SKM-1 (cell line): Measurements from ENCODE around the gene IGSF10.
"Not testable (repeated sequence)": the region's sequence is repeated elsewhere in the genome, so short reads cannot be mapped to it uniquely, and the experiment has no call there.

Source experiments
- DNase-seq: peaks from one replicate; lab custom pipeline; 2025; ENCODE audit not compliant: unreplicated experiment; lab: John Stamatoyannopoulos, UW

The IGSF10 gene, protein sequence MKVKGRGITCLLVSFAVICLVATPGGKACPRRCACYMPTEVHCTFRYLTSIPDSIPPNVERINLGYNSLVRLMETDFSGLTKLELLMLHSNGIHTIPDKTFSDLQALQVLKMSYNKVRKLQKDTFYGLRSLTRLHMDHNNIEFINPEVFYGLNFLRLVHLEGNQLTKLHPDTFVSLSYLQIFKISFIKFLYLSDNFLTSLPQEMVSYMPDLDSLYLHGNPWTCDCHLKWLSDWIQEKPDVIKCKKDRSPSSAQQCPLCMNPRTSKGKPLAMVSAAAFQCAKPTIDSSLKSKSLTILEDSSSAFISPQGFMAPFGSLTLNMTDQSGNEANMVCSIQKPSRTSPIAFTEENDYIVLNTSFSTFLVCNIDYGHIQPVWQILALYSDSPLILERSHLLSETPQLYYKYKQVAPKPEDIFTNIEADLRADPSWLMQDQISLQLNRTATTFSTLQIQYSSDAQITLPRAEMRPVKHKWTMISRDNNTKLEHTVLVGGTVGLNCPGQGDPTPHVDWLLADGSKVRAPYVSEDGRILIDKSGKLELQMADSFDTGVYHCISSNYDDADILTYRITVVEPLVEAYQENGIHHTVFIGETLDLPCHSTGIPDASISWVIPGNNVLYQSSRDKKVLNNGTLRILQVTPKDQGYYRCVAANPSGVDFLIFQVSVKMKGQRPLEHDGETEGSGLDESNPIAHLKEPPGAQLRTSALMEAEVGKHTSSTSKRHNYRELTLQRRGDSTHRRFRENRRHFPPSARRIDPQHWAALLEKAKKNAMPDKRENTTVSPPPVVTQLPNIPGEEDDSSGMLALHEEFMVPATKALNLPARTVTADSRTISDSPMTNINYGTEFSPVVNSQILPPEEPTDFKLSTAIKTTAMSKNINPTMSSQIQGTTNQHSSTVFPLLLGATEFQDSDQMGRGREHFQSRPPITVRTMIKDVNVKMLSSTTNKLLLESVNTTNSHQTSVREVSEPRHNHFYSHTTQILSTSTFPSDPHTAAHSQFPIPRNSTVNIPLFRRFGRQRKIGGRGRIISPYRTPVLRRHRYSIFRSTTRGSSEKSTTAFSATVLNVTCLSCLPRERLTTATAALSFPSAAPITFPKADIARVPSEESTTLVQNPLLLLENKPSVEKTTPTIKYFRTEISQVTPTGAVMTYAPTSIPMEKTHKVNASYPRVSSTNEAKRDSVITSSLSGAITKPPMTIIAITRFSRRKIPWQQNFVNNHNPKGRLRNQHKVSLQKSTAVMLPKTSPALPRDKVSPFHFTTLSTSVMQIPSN (N-terminal part only)

DNA sequence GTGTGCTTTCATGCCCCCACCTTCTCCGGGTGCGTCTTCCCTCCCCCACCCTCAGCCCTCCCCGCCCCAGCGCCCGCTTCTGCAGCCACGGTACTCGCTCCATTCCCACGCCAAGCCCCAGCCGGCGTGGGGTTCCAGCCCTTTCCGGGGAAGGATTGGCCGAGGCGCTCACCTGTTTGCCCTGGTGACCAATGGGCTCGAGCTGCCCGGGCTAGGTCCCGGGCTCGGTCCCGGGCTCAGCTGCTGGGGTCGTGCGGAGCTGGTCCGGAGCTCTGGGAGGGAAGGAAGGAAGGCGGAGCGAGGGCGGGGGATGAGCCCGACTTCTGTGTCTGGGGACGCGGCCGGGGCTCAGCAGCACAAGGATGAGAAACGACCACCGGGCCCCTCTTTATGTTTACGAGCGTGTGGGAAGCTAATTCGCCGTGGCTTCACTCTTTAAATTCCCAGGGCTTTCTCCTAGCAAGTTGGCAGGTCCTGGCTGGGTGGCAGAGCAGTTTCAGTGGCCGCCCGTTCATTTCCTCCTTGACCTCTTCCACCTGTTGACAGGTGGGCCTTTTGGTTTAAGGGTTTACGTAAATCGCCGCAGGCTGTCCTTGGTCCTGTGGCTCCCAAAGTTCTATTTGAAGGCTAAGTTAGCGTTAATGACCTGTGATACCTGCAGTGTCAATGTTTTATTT is at the start of gene IGSF10:
Gene IGSF10, minus strand, starts transcription at position 288 of the 677 bp plus-strand sequence. CDS start 2,352 bp downstream, outside the sequence.
- DNase-seq = no peak

DNA sequence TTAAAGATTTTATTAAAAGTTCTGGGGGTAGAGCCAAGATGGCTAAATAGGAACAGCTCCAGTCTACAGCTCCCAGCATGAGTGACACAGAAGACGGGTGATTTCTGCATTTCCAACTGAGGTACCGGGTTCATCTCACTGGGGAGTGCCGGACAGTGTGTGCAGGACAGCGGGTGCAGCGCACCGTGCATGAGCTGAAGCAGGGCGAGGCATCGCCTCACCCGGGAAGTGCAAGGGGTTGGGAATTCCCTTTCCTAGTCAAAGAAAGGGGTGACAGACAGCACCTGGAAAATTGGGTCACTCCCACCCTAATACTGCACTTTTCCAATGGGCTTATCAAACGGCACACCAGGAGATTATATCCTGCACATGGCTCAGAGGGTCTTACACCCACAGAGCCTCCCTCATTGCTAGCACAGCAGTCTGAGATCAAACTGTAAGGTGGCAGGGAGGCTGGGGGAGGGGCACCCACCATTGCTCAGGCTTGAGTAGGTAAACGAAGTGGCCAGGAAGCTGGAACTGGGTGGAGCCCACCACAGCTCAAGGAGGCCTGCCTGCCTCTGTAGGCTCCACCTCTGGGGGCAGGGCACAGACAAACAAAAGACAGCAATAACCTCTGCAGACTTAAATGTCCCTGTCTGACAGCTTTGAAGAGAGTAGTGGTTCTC is 48.7 kb upstream of the IGSF10 start:
- DNase-seq = not testable (repeated sequence)

GRCh38 chr3:151504606-151505005 is 43.7 kb upstream of the IGSF10 start:
- no peak for DNase-seq

GRCh38 chr3:151503074-151503473 is 42.2 kb upstream of the IGSF10 start:
- DNase-seq = no peak

- DNase-seq = no peak
Observed at GRCh38 chr3:151501923-151502632, 41.2 kb upstream of the IGSF10 start.

DNA sequence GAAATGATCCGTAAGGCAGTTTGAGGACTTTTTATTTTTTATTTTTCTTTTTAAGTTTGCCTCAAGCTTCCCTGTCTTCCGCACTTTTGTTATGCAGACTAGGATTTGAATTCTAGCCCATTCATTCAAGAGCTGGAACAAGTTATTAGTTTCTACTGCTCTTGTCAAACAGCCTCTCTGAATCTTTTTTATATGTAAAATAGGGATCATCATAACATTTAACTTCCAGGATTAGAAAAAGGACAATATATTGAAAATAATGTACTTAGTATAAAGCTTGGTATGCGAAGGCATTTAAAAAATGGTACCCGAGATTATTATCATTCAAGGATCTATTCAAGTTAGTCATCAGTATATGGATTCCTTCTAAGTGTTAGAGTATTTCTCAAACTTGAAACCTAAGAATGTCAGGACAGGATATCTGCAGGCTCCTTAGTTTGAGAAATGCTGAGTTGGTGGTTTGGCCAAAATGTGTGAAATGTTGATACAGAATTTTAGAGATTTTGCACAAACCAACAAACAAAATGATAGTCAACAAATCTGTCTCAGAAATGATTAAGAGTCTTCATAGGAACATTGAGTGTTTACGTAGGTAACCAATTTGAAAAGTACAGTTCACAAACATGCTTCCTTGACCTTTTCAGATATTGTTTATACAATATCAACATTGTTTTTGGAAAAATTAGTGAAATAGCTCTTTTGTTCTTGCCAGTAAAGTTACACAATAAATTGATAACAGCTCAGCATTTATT is 40.5 kb upstream of the IGSF10 start:
- DNase-seq = no peak

- no peak for DNase-seq
Observed at GRCh38 chr3:151499168-151499567, 38.3 kb upstream of the IGSF10 start.

- DNase-seq = no peak
Observed at GRCh38 chr3:151491525-151491924, 30.7 kb upstream of the IGSF10 start.

GRCh38 chr3:151487833-151488232 is 27.0 kb upstream of the IGSF10 start:
- not testable (repeated sequence) for DNase-seq

GRCh38 chr3:151483961-151484520 is 23.2 kb upstream of the IGSF10 start:
- DNase-seq = no peak

DNA sequence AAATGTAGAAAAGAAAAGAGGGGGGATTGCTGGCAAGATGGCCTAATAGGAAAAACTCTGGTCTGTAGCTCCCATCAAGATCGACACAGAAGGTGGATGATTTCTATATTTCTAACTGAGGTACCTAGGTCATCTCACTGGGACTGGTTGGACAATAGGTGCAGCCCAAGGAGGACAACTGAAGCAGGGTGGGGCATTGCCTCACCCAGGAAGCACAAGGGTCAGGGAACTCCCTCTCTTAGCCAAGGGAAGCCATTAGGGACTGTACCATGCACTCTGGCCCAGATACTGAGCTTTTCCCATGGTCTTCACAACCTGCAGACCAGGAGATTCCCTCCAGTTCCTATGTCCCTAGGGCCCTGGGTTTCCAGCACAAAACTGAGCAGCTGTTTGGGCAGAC is 22.6 kb upstream of the IGSF10 start:
- no peak for DNase-seq

DNA sequence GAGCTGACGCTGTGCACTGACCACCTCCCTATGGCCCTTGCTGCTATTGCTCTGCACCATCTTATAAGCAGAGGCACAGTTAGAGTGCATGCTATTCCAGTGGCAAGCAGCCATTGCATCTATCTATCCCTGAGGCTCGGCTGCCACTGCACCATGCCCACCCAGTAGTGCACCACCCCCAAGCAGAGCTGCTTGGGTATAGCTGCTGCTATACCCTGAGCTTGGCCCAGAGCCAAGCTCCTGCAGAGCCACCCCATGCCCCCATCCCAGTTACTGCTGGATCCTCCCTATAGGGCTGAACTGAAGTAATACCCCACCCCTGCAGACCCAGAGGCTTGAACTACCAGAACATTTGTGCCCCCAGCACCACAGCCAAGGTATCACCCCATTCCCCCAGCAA is 19.6 kb upstream of the IGSF10 start:
- no peak for DNase-seq

GRCh38 chr3:151479452-151479851 is 18.6 kb upstream of the IGSF10 start:
- no peak for DNase-seq

- DNase-seq = no peak
Observed at GRCh38 chr3:151478335-151478697, 17.5 kb upstream of the IGSF10 start.

DNA sequence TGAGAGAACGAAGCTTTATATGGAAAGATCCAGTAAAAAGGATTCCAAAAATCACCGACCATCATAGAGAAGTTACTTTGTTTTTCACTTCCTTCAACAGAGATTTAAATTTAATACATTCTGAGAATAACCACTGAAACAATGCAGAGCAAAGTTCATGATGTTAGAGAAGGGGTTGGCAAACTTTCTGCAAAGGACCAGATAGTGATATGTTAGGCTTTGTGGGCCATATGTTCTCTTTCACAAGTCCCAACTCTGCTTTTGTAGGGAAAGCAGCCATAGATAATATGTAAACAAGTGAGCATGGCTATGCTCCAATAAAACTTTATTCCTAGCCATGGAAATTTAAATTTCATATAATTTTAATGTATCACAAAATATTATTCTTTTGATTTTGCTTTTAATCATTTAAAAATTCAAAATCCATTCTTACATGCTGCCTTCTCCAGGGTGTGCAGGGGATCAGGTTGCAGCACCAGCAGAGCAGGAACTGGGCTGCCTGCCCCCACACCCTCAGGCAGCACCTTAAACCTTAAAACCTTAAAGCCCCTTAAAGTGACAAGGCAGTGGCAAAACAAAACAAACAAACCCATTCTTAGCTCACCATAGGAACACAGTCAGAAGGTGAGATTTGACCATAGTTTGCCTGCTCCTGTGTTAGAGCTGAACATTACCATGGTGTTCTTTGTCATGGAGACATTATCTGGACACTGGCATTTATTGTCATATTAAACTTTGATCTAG is 16.9 kb upstream of the IGSF10 start:
- no peak for DNase-seq

DNA sequence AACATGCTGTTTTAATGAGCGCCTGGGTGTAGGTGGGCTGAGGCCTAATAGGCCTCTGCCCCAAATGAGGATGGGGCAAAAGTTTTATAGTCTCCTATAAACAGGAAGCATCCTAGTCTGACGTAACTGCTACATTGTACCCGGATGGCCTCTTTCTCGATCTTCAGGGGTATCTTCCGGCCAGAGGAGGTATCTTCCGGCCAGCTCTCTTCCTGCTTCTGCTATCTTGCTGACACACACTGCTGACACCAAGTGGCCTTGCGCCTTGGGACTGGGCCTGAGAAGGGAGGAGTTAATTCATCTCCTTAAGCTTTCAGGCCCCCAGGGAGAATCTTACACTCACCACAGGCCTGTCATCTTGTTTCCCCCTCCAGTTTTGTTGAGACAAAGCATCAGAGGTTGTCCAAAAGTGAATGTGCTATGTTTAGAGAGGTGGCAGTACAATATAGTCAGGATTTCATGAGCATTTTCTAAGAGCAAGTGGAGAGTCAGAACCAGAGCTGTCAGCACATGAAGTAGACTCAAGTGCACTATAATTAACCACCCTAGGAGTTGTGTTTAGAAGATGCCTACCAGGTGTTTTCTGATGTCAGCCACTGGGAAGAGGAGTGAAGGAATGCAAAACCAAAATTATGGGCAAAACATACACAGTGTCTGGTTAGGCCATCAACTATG is 15.6 kb upstream of the IGSF10 start:
- DNase-seq = no peak

- DNase-seq = peak; percentile 27
Observed at GRCh38 chr3:151468284-151468917, 7.5 kb upstream of the IGSF10 start.
